HepG2 (cell line): ENCODE results near the gene ZCCHC7.

Experiments
- EZH2 ChIP-seq: conservative IDR thresholded peaks from 2 replicates; pipeline ENCODE4 v1.6.1; 2012; ENCODE audit warnings: mild to moderate bottlenecking, low read depth, low read length, moderate library complexity
- MTA3 ChIP-seq: sonication (generic); formaldehyde crosslinking; IDR thresholded peaks from 2 replicates; pipeline ENCODE4 v1.4.0; 2020; ENCODE audit warnings: missing genetic modification reagents
- POLR2AphosphoS5 ChIP-seq: IDR thresholded peaks from 2 replicates; pipeline ENCODE4 v1.6.1; 2012; ENCODE audit warnings: low read depth, low read length
- RAD21 ChIP-seq: fragments of 450-650 bp; formaldehyde crosslinking; IDR thresholded peaks from 2 replicates; pipeline ENCODE4 v1.5.0; 2020; ENCODE audit warnings: mild to moderate bottlenecking
- RFX5 ChIP-seq: IDR thresholded peaks from 2 replicates; pipeline ENCODE4 v1.6.1; 2011; ENCODE audit warnings: low read depth, low read length, improper control_type of control experiment
- RNF2 ChIP-seq: fragments of 450-650 bp; conservative IDR thresholded peaks from 2 replicates; pipeline ENCODE4 v1.6.1; 2016; ENCODE audit warnings: low read depth
- ZNF235 ChIP-seq: sonication (generic); formaldehyde crosslinking; IDR thresholded peaks from 2 replicates; pipeline ENCODE4 v1.8.1; 2023; ENCODE audit warnings: mild to moderate bottlenecking, missing genetic modification reagents, borderline replicate concordance
- TF ChIP-seq, protein P1 (sequence below): sonication (generic); formaldehyde crosslinking; IDR thresholded peaks from 2 replicates; pipeline ENCODE4 v1.5.0; 2020; ENCODE audit warnings: mild to moderate bottlenecking, missing genetic modification reagents, moderate library complexity
- TF ChIP-seq, protein P2 (sequence below): sonication (generic); formaldehyde crosslinking; IDR thresholded peaks from 2 replicates; pipeline ENCODE4 v1.5.1; 2020; ENCODE audit warnings: mild to moderate bottlenecking, missing genetic modification reagents, moderate library complexity

DNA sequence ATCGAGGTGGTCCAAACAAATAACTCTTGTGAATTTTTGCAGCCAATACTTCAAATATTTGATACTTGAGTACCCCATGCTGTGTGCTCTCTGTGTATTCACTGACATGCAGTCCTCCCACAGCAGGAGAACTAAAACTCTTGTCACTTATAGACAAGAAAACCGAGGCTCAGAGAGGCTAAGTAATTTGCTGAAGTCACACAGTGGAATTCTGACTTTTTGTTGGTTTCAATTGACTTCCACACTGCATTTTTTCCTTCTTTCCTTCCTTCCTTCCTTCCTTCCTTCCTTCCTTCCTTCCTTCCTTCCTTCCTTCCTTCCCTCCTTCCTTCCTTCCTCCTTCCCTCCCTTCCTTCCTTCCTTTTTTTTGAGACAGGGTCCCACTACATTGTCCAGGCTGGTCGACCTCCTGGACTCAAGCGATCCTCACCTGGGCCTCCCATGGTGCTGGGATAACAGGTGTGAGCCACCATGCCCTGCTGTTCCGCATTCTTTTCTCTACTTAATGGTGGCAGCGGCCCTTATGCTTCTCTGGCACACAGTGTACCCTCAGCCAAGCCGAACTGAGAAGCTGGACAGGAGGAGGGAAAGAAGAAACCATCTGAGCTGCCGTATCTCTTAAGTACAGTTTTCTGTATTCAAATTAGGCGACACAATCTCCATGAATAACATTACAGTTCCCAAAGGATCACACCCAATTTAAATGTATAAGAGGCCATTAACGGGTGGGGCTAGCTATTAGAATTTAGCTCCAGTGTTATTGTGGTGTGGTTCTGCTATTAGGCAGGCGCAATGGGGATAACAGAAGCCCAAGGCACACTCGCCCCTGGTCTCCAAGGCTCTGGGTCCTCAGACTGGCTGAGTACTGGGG is 263.7 kb downstream of the ZCCHC7 start:
- TF ChIP-seq EZH2 (no peak), MTA3 (no peak), POLR2AphosphoS5 (no peak), RFX5 (no peak), RAD21 (CRISPR knock-in tag) (no peak), RNF2 (no peak), ZNF235 (CRISPR knock-in tag) (no peak)
- TF ChIP-seq, protein P1, sequence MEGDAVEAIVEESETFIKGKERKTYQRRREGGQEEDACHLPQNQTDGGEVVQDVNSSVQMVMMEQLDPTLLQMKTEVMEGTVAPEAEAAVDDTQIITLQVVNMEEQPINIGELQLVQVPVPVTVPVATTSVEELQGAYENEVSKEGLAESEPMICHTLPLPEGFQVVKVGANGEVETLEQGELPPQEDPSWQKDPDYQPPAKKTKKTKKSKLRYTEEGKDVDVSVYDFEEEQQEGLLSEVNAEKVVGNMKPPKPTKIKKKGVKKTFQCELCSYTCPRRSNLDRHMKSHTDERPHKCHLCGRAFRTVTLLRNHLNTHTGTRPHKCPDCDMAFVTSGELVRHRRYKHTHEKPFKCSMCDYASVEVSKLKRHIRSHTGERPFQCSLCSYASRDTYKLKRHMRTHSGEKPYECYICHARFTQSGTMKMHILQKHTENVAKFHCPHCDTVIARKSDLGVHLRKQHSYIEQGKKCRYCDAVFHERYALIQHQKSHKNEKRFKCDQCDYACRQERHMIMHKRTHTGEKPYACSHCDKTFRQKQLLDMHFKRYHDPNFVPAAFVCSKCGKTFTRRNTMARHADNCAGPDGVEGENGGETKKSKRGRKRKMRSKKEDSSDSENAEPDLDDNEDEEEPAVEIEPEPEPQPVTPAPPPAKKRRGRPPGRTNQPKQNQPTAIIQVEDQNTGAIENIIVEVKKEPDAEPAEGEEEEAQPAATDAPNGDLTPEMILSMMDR: no peak
- TF ChIP-seq, protein P2, sequence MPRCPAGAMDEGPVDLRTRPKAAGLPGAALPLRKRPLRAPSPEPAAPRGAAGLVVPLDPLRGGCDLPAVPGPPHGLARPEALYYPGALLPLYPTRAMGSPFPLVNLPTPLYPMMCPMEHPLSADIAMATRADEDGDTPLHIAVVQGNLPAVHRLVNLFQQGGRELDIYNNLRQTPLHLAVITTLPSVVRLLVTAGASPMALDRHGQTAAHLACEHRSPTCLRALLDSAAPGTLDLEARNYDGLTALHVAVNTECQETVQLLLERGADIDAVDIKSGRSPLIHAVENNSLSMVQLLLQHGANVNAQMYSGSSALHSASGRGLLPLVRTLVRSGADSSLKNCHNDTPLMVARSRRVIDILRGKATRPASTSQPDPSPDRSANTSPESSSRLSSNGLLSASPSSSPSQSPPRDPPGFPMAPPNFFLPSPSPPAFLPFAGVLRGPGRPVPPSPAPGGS: no peak
